Inferior parietal cortex (tissue), 1 donor: ENCODE measurements around the gene PLCB4.

ENCODE experiments used
- DNase-seq: peaks from one replicate; pipeline ENCODE4 v3.0.0-alpha.2; 2016; ENCODE audit errors: extremely low spot score

Gene PLCB4

GRCh38 chr20:9269280-9269971 lies 200.5 kb downstream of the PLCB4 start:
- no peak for DNase-seq

GRCh38 chr20:9270831-9271230 lies 201.9 kb downstream of the PLCB4 start:
- DNase-seq, result no peak

GRCh38 chr20:9276966-9277468 lies 208.1 kb downstream of the PLCB4 start:
- DNase-seq, result no peak

GRCh38 chr20:9279918-9280401 lies 211.1 kb downstream of the PLCB4 start:
- DNase-seq, result no peak

GRCh38 chr20:9280666-9281065 lies 211.8 kb downstream of the PLCB4 start:
- no peak for DNase-seq

GRCh38 chr20:9281803-9282202 lies 212.9 kb downstream of the PLCB4 start:
- DNase-seq, result no peak

- DNase-seq, result no peak
Measured at GRCh38 chr20:9285617-9286016, 216.7 kb downstream of the PLCB4 start.

- no peak for DNase-seq
Measured at GRCh38 chr20:9286501-9287461, 217.9 kb downstream of the PLCB4 start.

GRCh38 chr20:9287826-9288225 lies 218.9 kb downstream of the PLCB4 start:
- no peak for DNase-seq

GRCh38 chr20:9290331-9290730 lies 221.4 kb downstream of the PLCB4 start:
- DNase-seq, result no peak

- DNase-seq, result no peak
Measured at GRCh38 chr20:9293145-9293544, 224.3 kb downstream of the PLCB4 start.

- DNase-seq, result no peak
Measured at GRCh38 chr20:9294041-9294440, 225.2 kb downstream of the PLCB4 start.

- no peak for DNase-seq
Measured at GRCh38 chr20:9298906-9299305, 230.0 kb downstream of the PLCB4 start.

- DNase-seq, result no peak
Measured at GRCh38 chr20:9300080-9300479, 231.2 kb downstream of the PLCB4 start.

GRCh38 chr20:9300534-9300933 lies 231.6 kb downstream of the PLCB4 start:
- DNase-seq, result no peak

GRCh38 chr20:9301129-9302090 lies 232.5 kb downstream of the PLCB4 start:
- peak; percentile 58 for DNase-seq

- DNase-seq, result no peak
Measured at GRCh38 chr20:9302091-9302462, 233.2 kb downstream of the PLCB4 start.

- no peak for DNase-seq
Measured at GRCh38 chr20:9306521-9306920, 237.6 kb downstream of the PLCB4 start.

GRCh38 chr20:9308056-9308455 lies 239.2 kb downstream of the PLCB4 start:
- DNase-seq, result no peak

GRCh38 chr20:9311132-9311531 lies 242.2 kb downstream of the PLCB4 start:
- no peak for DNase-seq

- no peak for DNase-seq
Measured at GRCh38 chr20:9319687-9320384, 250.9 kb downstream of the PLCB4 start.
